HG03139 (cell line): ENCODE results near the gene SETBP1.
A peak's percentile ranks its signal among the peaks of the same experiment; 100 is the strongest.
"Not testable (repeated sequence)": the region's sequence is repeated elsewhere in the genome, so short reads cannot be mapped to it uniquely, and the experiment has no call there.

ENCODE experiments used
- ATAC-seq: cut with Tn5 transposase; IDR thresholded peaks from one replicate; pipeline ENCODE4 v1.9.1; 2021; ENCODE audit not compliant: unreplicated experiment

The SETBP1 gene

DNA sequence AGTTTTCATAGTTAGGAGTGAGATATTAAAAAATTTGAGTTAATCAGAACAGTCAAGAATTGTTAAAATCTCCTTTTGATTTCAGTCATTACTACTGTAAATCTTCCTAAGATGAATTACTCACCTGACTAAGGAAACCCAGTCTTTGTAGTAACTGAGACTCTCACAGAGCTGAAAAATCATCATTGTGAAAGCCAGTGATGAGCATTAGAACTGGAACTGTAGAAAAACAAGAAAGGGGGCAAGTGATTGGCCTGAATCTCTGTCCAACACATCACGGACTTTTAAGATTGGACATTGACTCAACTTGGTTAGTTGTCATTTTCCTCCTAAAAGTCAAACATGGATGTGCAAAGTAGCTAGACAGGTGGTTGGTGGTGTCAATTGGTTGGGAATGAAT is 21.9 kb downstream of the SETBP1 start:
- ATAC-seq, result no peak

DNA sequence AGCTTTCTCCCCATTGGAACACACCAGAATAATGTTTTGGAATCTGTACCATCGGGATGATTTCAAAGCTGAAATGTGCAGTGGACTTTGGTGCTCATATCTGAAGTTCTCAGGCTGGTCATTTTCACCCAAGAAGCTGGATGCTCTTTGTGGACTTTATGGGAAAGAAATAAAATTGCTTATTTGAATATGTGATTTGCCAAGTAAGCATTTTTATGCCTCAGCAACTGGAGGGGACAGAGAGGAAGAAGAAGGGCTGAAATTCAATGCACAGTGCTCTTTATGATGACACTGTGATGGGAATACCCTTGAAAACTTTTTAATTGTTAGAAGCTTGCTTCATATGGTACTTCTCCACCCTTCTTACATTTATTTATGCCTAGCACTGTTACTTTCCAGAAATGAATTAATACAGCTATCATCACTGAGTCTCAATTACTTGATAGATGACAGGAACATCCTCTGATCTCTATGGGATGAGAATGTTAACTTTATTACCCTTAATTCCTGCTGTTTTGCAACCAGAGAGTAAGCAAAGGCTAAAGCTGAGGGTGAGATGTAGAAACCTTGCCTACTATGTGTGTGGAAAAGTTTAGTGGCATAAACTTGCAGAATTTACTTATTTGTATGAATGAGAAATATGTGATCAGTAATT is 23.6 kb downstream of the SETBP1 start:
- ATAC-seq, result no peak

DNA sequence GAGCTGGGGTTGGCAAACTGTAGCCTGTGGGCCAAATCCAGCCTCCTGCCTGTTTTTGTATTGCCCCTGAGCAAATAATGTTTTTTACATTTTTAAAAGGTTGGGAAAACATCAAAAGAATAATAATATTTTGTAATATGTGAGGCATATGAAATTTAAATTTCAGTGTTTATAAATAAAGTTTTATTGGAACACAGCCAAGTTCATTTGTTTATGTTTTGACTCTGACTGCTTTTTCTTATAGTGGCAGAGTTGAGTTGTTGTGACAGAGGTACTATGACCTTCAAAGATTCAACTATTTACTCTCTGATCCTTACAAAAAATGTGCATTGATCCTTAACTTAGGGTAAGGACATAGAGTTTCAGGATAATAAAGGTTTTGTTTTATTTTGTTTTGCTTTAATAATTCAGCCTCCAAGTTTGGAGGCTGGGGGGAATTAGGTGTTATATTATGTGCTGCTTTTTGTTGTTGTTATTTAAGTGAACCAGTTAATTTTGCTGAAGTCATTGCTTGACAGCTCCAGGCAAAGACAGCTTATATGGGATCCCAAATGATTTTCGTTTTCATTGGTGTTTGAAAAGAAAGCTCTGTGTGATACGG is 24.5 kb downstream of the SETBP1 start:
- ATAC-seq, result no peak

DNA sequence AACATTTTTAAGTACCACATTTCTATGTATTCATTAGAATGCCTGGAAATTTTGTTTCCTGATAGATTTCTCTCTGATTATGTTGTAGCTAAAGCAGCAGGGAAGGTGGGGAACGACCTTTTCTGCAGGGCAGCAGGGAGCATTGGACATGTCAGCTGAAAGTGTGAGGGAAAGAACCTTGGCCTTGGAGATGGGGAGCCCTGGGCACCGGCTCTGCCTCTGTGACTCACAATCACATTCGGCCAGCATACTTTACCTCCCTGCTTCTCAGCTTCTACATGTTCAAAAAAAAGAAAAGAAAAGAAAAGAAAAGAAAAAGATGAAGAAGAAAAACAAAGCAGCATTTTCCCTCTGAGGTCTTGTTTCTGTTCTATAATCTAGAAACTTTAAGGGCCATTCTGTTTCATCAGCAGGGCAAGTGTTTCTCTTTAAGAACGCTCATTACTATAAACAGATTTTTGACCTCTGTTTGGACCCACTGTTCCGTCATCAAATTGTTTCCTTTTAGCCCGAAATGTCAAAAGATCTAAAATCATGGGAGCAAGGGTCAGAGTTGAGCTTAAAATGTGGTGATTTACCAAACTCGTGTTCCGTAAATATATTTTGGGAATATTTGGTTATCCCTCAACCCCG is 27.9 kb downstream of the SETBP1 start:
- no peak for ATAC-seq

GRCh38 chr18:44709307-44710126 is 28.8 kb downstream of the SETBP1 start:
- ATAC-seq, result peak; percentile 97

- no peak for ATAC-seq
These were observed 30.2 kb downstream of the SETBP1 start for GRCh38 chr18:44710931-44711330.

DNA sequence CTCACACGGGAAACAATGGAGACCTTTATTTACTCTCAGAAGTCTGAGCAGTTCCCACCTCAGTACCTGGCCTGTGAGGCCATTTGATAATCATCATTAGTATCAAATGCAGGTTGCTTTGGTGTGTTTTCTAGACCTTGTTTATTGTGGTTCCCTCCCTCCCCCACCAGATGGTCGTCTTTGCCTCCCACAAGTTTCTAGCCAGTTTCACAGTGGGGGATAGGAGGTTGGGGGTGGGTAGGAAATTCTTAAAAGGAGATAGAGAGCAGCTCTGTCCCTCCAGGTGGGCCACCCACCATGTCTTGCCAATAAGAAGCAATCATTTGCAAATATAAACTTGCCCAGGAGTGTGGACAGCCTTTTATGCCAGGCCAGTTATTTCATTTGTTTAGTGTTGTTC is 31.3 kb downstream of the SETBP1 start:
- ATAC-seq, result no peak

- no peak for ATAC-seq
These were observed 32.7 kb downstream of the SETBP1 start for GRCh38 chr18:44713435-44713834.

DNA sequence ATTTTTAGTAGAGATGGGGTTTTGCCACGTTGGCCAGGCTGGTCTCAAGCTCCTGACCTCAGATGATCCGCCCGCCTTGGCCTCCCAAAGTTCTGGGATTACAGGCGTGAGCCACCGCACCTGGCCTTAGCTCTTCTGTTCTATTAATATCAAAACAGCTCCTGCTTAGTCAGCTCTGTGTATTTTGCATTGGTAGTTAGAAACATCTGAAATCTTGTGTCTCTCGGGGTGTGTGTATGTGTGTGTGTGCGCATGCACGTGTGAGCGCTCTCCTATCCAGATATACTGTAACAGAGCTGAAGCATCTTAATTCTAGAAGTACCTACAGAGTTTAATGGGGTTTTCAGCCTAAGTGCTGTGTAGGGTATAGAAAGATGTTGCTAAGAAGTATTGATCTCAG is 33.7 kb downstream of the SETBP1 start:
- no peak for ATAC-seq

- no peak for ATAC-seq
These were observed 34.6 kb downstream of the SETBP1 start for GRCh38 chr18:44715245-44715644.

- no peak for ATAC-seq
These were observed 35.2 kb downstream of the SETBP1 start for GRCh38 chr18:44715842-44716241.

DNA sequence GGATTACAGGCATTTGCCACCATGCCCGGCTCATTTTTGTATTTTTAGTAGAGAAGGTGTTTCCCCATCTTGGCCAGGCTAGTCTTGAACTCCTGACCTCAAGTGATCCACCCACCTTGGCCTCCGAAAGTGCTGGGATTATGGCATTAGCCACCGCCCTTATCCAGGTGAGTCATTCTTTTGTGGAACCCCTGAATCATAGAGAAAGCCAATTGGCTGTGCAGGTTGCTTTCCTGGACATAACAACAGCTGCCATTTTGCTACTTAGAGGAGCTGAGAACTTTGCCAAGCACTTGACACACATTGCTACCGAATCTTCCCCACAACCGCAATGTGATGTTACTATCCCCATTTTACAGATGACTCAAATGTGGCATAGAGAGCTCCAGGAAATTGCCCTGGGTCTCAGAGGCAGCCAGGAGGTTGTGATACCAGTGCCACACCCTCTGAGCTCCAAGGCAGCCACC is 36.0 kb downstream of the SETBP1 start:
- no peak for ATAC-seq

DNA sequence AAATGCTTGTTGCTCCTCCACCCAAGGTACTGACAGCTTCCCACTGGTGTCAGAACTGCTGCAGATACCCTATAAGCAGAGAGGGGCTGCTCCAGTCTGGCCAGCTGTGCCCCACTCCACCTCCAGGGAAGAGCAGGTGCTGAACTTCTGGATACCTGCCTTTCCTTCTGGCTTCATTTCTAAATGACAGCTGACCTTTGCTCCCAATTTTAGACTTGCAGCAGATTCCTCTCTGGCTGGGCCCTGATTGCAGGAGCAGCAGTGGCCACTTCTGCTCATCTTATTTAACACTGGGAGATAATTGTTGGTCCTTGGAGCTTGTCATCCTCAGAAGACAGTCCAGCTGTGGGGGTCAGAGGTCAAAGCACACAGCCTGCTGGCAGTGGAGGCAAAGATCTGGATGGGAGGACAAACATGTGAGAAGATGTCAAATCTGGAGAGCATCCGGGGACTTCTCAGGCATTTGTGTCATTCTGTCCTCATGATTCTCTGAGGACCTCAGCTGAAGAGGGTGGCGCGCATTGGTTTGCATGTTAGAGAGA is 38.9 kb downstream of the SETBP1 start:
- no peak for ATAC-seq

DNA sequence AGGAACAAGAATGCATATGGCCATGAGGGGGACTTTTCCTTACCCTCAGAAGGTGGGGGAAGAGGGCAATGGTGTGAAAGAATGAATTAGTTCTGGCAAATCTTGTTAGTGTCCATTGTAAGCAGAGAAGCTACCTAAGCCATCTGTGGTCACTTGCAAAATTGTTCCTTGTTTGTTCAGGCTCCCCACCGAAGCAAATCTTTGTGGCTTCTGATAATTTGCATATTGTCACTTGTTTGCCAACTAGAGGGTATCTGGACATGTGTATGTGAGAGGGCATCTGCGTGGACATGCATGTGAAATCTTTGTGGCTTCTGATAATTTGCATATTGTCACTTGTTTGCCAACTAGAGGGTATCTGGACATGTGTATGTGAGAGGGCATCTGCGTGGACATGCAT is 41.1 kb downstream of the SETBP1 start:
- ATAC-seq, result not testable (repeated sequence)

- no peak for ATAC-seq
These were observed 42.7 kb downstream of the SETBP1 start for GRCh38 chr18:44723411-44723810.

GRCh38 chr18:44724105-44724778 is 43.6 kb downstream of the SETBP1 start:
- no peak for ATAC-seq

GRCh38 chr18:44725300-44726058 is 44.8 kb downstream of the SETBP1 start:
- peak; percentile 64 for ATAC-seq

DNA sequence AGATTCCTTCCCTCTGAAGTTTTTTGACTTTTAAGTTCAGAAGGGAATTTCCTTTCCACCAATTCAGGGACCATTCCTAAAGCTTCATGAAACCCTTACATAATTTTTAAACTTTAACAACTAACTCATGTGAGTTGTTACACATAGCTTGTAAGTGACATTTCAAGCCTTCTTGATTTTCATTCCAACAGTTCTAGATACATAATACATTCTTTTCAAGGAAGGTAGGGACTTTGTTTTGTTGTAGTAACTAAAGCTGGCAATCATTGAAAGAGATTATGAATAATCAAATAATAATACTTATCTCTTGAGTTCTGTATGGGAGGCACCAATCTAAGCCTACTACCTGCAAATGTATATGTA is 45.4 kb downstream of the SETBP1 start:
- no peak for ATAC-seq

GRCh38 chr18:44727291-44727690 is 46.6 kb downstream of the SETBP1 start:
- ATAC-seq, result no peak

DNA sequence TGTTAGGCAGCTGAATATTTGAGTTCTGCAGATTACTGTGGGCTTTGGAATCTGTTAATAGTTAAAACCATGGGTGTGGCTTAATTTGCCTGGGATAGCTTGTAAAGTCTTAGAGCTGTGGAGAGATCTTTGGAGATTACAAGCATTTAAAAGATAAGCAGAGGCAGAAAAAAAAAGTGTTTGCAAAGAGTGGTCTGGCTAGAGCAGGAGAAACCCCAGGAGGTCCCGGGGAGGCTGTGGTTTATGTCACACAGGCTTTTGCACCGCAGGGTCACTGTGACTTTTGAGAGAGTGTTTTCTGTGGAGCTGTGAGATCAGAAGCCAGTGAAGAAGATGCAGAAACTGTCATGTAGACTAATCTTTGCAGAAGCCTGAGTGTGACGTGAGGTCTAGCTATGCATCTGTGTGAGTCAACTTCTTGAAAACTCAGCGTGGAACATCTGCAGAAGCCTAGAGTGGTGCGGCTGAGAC is 49.0 kb downstream of the SETBP1 start:
- no peak for ATAC-seq
